Activated CD4-positive, alpha-beta T cell treated with anti-CD3 and anti-CD28 coated beads, Interleukin-2, amount 50 U/mL, for 48 hours (primary cell): Measurements from ENCODE around the gene CPT1C.
A peak's percentile ranks its signal among the peaks of the same experiment; 100 is the strongest.

Source experiments
- DNase-seq, 2 experiments: peaks; one replicate each; pipeline ENCODE4 v3.0.0-alpha.2; 2020

The CPT1C gene

DNA sequence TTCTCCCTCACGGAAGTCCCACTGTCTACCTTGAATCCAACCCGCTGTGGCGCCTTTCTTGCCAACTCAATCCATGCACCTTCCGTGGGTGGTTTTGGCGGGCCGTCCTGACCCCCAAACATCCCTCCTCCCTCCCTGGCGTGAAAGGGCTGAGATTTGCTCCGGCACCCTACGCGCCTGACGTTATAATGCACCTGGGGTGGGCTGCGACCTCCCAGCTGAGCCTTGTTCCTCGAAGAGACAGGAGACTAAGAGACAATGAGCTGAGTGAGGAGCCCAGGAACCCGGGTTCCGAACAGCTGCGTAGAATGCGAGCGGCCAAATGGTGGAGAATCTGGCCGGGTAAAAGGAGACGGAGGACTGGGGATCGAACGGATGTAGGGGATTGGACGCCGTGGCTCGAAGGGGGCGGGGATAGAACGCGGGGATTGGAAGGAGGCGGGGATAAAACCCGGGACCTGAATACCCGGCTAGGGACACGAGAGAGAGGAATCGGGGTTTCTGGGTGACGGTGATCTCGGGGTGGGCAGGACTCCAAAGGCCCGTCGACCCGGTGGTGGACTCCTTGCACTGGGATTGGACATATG is at the start of gene CPT1C:
Gene CPT1C, plus strand, starts transcription at position 461 of the 587 bp plus-strand sequence. CDS start 1,137 bp downstream, outside the sequence.
- peak; percentile 69 to 80 for DNase-seq

- DNase-seq: peak; percentile 98 to 99
These were observed 49.0 kb upstream of the CPT1C start, which contains the start of gene SCAF1 for GRCh38 chr19:49641688-49642491. Gene SCAF1, plus strand, starts transcription at chr19:49642209. Its CDS starts 2,818 bp downstream, at chr19:49645027.

DNA sequence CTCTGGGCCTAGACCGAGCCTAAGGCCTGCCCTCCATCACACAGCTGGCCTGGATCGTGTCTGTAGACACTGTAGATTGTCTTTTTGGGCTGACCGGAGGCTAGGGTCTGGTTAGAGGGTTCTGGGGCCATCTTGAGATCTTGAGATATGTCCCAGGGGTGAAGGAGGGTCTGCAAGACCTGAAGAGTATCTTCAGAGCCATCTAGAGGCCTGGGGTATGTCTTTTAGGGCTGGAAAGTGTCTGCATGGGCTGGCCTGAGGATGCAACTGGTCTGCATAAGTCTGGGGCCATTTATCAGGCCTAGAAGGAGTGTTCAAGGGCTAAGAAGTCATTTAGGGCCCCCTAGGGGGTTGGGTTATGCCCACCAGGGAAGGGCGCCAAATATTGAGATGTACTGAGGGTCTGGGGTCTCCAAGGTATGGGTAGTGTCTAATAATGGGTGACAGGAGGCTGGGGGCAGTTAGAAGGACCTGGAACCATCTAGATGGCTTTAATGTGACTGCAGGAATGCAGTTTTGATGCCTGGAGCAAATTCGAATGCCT is 48.4 kb upstream of the CPT1C start:
- no peak for DNase-seq

DNA sequence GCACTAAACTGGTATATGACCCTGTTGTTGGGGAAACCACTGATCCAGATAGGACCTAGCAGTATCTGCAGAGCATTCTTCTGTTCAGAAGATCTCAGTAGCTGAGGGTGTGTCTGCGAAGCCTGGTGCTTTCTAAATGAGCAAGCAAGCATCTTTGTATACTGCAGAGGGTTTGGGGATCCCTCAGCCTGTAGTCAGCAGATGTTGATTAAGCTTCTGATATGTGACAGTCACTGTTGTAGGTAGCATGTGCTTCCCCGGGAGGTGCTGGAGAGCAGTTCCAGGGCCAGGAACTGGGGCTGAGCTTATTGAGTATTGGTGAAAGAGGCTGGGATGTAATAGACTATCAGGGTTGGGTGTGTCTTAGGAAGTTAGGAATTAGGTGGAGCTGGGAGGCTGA is 47.5 kb upstream of the CPT1C start:
- peak; percentile 16 to 34 for DNase-seq

DNA sequence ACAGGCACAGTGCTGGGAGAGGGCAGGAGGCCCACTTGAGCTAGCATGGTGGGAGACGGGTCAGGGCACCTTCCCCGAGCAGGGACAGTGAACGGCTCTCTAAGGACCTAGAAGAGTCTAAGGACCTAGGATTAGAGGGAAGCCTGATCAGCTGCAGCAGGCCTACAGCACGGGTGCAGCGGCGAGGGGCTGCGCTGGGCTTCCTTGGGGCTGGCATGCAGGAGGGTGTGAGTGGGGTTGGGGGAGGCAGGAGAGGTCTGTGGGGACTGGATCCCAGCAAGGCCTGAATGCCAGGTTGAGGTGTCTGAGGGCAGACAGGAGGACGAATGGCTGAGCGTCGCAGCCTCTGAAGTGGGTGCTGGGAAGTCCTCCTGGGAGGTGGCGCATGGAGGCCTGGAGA is 45.3 kb upstream of the CPT1C start:
- DNase-seq: no peak

- DNase-seq: no peak
These were observed 44.9 kb upstream of the CPT1C start for GRCh38 chr19:49645995-49646394.

- DNase-seq: no peak
These were observed 44.3 kb upstream of the CPT1C start for GRCh38 chr19:49646586-49646985.

DNA sequence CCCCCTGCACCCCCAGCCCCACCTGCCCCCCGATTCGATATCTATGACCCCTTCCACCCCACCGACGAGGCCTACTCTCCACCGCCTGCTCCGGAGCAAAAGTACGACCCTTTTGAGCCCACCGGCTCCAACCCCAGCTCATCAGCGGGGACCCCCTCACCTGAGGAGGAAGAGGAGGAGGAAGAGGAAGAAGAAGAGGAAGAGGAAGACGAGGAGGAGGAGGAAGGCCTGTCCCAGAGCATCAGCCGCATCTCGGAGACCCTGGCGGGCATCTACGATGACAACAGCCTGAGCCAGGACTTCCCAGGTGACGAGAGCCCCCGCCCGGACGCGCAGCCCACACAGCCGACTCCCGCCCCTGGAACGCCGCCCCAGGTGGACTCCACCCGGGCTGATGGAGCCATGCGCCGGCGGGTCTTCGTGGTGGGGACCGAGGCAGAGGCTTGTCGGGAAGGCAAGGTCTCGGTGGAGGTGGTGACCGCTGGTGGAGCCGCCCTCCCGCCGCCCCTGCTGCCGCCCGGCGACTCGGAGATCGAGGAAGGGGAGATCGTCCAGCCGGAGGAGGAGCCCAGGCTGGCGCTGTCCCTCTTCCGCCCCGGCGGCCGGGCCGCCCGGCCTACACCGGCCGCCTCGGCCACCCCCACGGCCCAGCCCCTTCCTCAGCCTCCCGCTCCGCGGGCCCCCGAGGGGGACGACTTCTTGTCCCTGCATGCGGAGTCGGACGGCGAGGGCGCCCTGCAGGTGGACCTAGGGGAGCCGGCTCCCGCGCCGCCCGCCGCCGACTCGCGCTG is 39.7 kb upstream of the CPT1C start:
- no peak for DNase-seq

DNA sequence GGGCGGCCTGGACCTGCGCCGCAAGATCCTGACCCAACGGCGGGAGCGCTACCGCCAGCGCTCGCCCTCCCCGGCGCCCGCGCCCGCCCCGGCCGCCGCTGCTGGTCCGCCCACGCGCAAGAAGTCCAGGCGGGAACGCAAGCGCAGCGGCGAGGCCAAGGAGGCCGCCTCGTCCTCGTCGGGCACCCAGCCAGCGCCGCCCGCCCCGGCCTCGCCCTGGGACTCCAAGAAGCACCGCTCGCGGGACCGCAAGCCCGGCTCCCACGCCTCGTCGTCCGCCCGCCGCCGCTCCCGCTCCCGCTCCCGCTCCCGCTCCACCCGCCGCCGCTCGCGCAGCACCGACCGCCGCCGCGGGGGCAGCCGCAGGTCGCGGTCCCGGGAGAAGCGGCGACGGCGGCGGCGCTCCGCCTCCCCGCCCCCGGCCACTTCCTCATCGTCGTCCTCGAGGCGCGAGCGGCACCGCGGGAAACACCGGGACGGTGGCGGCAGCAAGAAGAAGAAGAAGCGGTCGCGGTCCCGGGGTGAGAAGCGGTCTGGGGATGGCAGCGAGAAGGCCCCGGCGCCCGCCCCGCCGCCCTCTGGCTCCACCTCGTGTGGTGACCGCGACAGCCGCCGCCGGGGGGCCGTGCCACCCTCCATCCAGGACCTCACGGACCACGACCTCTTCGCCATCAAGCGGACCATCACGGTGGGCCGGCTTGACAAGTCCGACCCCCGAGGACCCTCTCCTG is 38.9 kb upstream of the CPT1C start:
- no peak for DNase-seq

DNA sequence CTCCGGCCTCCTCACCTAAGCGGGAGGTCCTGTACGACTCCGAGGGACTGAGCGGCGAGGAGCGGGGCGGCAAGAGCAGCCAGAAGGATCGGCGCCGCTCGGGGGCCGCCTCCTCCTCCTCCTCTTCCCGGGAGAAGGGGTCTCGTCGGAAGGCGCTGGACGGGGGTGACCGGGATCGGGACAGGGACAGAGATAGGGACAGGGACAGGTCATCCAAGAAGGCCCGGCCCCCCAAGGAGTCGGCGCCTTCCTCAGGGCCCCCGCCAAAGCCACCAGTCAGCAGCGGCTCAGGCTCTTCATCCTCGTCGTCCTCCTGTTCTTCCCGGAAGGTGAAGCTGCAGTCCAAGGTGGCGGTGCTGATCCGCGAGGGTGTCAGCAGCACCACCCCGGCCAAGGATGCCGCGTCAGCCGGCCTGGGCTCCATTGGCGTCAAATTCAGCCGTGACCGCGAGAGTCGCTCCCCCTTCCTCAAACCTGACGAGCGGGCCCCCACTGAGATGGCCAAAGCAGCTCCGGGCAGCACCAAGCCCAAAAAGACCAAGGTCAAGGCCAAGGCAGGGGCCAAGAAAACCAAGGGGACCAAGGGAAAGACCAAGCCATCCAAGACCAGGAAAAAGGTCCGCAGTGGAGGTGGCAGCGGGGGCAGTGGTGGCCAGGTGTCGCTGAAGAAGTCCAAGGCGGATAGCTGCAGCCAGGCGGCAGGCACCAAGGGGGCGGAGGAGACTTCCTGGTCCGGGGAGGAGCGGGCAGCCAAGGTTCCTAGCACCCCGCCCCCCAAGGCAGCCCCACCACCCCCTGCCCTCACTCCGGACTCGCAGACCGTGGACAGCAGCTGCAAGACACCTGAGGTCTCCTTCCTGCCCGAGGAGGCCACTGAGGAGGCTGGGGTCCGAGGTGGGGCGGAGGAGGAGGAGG is 38.1 kb upstream of the CPT1C start:
- no peak for DNase-seq

GRCh38 chr19:49653466-49653806 is 37.5 kb upstream of the CPT1C start:
- no peak for DNase-seq

GRCh38 chr19:49654581-49654980 is 36.3 kb upstream of the CPT1C start:
- DNase-seq: no peak

DNA sequence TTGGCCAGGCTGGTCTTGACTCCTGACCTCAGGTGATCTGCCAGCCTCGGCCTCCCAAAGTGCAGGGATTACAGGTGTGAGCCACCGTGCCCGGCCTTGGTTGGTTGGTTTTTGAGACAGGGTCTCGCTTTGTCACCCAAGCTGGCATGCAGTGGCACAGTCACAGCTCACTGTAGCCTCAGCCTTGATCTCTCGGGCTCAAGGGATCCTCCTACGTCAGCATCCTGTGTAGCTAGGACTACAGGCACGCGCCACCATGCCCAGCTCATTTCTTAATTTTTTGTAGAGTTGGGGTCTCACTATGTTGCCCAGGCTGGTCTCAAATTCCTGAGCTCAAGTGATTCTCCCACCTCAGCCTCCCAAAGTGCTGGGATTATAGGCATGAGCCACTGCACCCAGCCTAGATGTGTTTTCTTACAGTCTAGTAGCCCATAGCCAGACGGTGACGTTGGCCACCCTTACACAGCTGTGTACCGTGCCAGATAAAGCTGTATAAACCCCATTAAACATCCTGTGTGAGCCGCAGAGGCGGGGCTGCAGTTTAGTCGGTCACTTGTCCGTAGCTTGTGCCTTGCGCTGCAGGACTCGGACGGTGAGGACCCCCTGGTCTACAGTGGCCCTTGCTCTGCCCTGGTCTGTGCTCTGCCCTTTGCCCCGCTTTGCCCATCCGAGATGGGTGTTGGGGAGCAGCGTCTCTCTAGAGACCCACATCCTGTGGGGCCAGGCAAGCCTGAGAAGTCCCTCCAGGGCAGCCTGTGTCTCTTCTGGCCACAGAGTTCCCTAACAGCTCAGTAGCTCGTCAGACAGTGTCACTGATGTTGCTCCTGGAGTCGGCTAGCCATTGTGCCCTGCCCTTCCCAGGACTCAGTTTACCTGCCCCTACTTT is 35.1 kb upstream of the CPT1C start:
- no peak for DNase-seq

- no peak for DNase-seq
These were observed 34.3 kb upstream of the CPT1C start for GRCh38 chr19:49656456-49657109.

GRCh38 chr19:49657493-49658138 is 33.3 kb upstream of the CPT1C start:
- no peak for DNase-seq

GRCh38 chr19:49658139-49658517 is 32.8 kb upstream of the CPT1C start:
- no peak for DNase-seq

GRCh38 chr19:49658566-49659442 is 32.1 kb upstream of the CPT1C start:
- DNase-seq: no peak

DNA sequence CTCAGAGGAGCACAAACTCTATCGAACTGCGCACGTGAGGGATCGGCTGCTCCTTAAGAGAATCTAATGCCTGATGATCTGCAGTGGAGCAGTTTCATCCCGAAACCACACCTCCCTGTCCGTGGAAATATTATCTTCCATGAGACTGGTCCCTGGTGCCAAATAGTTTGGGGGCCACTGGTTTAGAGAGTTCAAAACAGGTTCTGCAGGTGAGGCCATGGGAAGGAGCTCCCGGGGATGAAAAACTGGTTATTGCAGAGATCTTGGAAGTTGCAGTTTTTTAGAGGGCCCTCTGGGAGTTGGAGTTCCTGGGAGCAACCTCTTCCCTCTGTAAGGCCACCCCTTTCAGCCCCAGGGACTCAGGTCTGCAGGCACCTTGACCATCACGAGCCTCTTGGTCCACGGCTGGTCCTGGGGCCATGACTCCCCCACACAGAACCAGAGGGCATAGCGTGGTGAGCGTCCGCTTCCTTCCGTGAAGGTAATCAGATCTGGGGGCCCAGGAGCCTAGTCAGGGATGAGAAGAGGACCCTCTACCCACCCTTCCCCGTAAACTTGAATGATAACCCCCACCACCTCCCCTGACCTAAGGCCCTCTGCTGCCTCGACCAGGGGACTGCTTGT is 30.5 kb upstream of the CPT1C start:
- DNase-seq: no peak
